KMS-11 (cell line): ENCODE data around the gene ZCCHC10.
"Not testable (repeated sequence)": the region's sequence is repeated elsewhere in the genome, so short reads cannot be mapped to it uniquely, and the experiment has no call there.

ENCODE experiments used
- H2AFZ ChIP-seq: fragments of 200-600 bp; sonication (generic); 2 replicates; pipeline ENCODE4 v1.6.1; 2016; ENCODE audit warnings: antibody characterized with exemption, mixed run types, low read depth
- H3K27ac ChIP-seq: fragments of 200-600 bp; sonication (generic); 2 replicates; pipeline ENCODE4 v1.6.1; 2016; ENCODE audit warnings: mild to moderate bottlenecking, mixed run types
- H3K27me3 ChIP-seq: fragments of 200-600 bp; sonication (generic); 2 replicates; pipeline ENCODE4 v1.6.1; 2017; ENCODE audit warnings: mild to moderate bottlenecking, low read depth, mixed run types, moderate library complexity; ENCODE audit not compliant: insufficient read depth
- H3K36me3 ChIP-seq: fragments of 200-600 bp; sonication (generic); 2 replicates; pipeline ENCODE4 v1.6.1; 2017; ENCODE audit warnings: mild to moderate bottlenecking, mixed run types; ENCODE audit not compliant: insufficient read depth
- H3K4me1 ChIP-seq: fragments of 200-600 bp; sonication (generic); 2 replicates; pipeline ENCODE4 v1.6.1; 2016; ENCODE audit warnings: mild to moderate bottlenecking, low read depth, mixed run types; ENCODE audit not compliant: poor library complexity, severe bottlenecking
- H3K4me2 ChIP-seq: fragments of 200-600 bp; sonication (generic); 2 replicates; pipeline ENCODE4 v1.7.0; 2016; ENCODE audit warnings: mild to moderate bottlenecking, mixed run types
- H3K4me3 ChIP-seq: fragments of 200-600 bp; sonication (generic); IDR thresholded peaks from 2 replicates; pipeline ENCODE4 v1.6.1; 2017; ENCODE audit warnings: low read depth, low read length, mixed read lengths; ENCODE audit not compliant: insufficient read depth
- H3K79me2 ChIP-seq: fragments of 200-600 bp; sonication (generic); 2 replicates; pipeline ENCODE4 v1.6.1; 2016; ENCODE audit warnings: low read depth, mixed run types; ENCODE audit not compliant: insufficient read depth
- H3K9ac ChIP-seq: fragments of 200-600 bp; sonication (generic); 2 replicates; pipeline ENCODE4 v1.6.1; 2016; ENCODE audit warnings: mild to moderate bottlenecking, mixed run types
- H4K20me1 ChIP-seq: fragments of 200-600 bp; sonication (generic); 2 replicates; pipeline ENCODE4 v1.6.1; 2016; ENCODE audit warnings: mild to moderate bottlenecking, mixed run types; ENCODE audit not compliant: insufficient read depth
- TF ChIP-seq, protein P1 (sequence below): fragments of 200-600 bp; sonication (generic); conservative IDR thresholded peaks from 2 replicates; pipeline ENCODE4 v1.6.1; 2017; ENCODE audit warnings: low read depth, mild to moderate bottlenecking, antibody characterized with exemption, low read length, moderate library complexity, mixed read lengths

Gene ZCCHC10

GRCh38 chr5:133029416-133029815, 3.1 kb upstream of the ZCCHC10 start:
- H3K36me3 ChIP-seq, result no peaks in the 10 kb centered on the region
- no peak overlapping the region for H3K27ac ChIP-seq
- no peak overlapping the region for H3K9ac ChIP-seq
- H3K27me3 ChIP-seq, result no peaks in the 10 kb centered on the region
- H3K79me2 ChIP-seq, result peaks cover 15% of the 10 kb centered on the region
- H3K4me3 ChIP-seq, result no peak overlapping the region
- H3K4me1 ChIP-seq, result peaks cover 13% of the 10 kb centered on the region
- H2AFZ ChIP-seq, result no peak overlapping the region
- TF ChIP-seq, protein P1, sequence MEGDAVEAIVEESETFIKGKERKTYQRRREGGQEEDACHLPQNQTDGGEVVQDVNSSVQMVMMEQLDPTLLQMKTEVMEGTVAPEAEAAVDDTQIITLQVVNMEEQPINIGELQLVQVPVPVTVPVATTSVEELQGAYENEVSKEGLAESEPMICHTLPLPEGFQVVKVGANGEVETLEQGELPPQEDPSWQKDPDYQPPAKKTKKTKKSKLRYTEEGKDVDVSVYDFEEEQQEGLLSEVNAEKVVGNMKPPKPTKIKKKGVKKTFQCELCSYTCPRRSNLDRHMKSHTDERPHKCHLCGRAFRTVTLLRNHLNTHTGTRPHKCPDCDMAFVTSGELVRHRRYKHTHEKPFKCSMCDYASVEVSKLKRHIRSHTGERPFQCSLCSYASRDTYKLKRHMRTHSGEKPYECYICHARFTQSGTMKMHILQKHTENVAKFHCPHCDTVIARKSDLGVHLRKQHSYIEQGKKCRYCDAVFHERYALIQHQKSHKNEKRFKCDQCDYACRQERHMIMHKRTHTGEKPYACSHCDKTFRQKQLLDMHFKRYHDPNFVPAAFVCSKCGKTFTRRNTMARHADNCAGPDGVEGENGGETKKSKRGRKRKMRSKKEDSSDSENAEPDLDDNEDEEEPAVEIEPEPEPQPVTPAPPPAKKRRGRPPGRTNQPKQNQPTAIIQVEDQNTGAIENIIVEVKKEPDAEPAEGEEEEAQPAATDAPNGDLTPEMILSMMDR, result no peak
- no peak overlapping the region for H3K4me2 ChIP-seq
- H4K20me1 ChIP-seq, result no peaks in the 10 kb centered on the region

DNA sequence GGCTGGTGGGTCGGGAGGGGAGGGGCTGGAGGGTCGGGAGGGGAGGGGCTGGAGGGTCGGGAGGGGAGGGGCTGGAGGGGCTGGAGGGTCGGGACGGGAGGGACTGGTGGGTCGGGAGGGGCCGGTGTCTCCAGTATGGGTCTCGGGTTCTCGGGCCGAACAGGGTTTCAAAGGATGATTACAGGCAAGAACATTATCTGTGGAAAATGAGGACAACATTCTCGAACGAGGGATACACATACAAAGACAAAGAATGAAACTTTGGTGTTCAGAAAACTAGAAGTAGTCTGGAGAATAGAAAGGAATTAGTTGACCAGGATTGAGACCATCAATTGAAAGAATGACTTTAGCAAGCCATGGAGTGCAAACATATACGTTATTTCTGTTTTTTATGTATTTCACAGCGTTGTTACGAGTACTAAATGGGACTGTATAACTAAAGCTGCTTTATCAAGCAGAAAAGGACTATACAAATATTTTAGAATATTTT, 360 bp upstream of the ZCCHC10 start:
- Histone ChIP-seq H3K36me3 (no peaks in the 10 kb centered on the region; the same call in 1 of the 2 replicates), H4K20me1 (no peaks in the 10 kb centered on the region), H3K4me1 (peaks cover 12% of the 10 kb centered on the region), H3K27ac (no peak overlapping the region), H3K79me2 (peaks cover 31% of the 10 kb centered on the region), H2AFZ (peak overlapping the region; percentile 72; the same call in 1 of the 2 replicates), H3K4me3 (no peak overlapping the region), H3K9ac (no peak overlapping the region), H3K27me3 (no peaks in the 10 kb centered on the region), H3K4me2 (peak overlapping the region; percentile 69)
- TF ChIP-seq, protein P1, result no peak

DNA sequence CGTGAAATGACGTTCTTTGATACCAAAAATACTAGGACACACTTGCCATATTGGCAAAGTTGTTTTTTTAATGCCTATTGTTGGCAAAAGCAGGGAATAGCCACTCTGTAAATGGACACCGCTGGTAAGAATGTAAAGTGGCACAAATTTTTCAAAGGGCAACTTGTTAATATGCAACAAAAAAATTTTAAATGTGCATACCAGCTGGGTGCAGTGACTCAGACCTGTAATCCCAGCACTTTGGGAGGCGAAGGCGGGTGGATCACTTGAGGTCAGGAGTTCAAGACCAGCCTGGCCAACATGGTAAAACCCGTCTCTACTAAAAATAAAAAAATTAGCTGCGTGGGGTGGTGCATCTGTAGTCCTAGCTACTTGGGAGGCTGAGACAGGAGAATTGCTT, 6.9 kb downstream of the ZCCHC10 start:
- H3K4me1 ChIP-seq, H3K27ac ChIP-seq, H3K27me3 ChIP-seq, H3K4me3 ChIP-seq, H2AFZ ChIP-seq, H3K4me2 ChIP-seq, H3K9ac ChIP-seq, H3K36me3 ChIP-seq, H4K20me1 ChIP-seq: not testable (repeated sequence)
- peaks cover 24% of the 10 kb centered on the region for H3K79me2 ChIP-seq

DNA sequence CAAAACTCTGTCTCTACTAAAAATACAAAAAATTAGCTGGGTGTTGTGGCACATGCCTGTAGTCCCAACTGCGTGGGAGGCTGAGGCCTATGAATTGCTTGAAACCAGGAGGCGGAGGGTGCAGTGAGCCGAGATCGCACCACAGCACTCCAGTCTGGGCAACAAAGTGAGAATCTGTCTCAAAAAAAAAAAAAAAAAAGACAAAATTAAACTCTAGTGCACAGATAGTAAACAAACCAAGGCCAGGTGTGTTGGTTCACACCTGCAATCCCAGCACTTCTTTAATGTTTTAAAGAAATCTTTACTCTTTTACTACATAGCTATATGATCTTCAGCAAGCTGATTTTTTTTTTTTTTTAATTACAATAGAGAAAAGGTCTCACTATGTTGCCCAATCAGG, 8.4 kb downstream of the ZCCHC10 start:
- Histone ChIP-seq H2AFZ (no peak overlapping the region), H3K27ac (no peak overlapping the region), H3K9ac (no peak overlapping the region), H3K4me2 (no peak overlapping the region), H3K79me2 (peaks cover 11% of the 10 kb centered on the region; the same call in 1 of the 2 replicates), H3K36me3 (no peaks in the 10 kb centered on the region; the same call in 1 of the 2 replicates), H3K4me3 (no peak overlapping the region), H3K4me1 (no peaks in the 10 kb centered on the region), H3K27me3 (no peaks in the 10 kb centered on the region), H4K20me1 (no peaks in the 10 kb centered on the region)
- TF ChIP-seq, protein P1, result no peak

DNA sequence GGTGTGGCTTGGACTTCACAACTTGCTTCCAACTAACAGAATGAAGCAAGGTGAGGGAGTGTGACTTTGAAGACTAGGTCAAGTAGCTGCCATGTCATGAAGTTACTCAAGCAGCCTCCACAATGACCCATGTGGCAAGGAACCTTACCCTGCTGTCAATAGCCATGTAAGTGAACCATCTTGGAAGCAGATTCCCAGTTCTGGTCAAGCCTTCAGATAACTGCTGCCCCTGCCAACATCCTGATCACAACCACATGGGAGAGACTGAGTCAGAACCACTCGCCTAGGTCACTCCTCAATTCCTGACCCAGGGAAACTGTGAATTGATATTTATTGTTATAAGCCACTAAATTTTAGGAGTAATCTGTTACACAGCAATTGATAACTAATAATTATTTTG, 10.9 kb downstream of the ZCCHC10 start:
- TF ChIP-seq, protein P1, result no peak
- H3K36me3 ChIP-seq, result no peaks in the 10 kb centered on the region; the same call in 1 of the 2 replicates
- no peak overlapping the region for H3K27ac ChIP-seq

DNA sequence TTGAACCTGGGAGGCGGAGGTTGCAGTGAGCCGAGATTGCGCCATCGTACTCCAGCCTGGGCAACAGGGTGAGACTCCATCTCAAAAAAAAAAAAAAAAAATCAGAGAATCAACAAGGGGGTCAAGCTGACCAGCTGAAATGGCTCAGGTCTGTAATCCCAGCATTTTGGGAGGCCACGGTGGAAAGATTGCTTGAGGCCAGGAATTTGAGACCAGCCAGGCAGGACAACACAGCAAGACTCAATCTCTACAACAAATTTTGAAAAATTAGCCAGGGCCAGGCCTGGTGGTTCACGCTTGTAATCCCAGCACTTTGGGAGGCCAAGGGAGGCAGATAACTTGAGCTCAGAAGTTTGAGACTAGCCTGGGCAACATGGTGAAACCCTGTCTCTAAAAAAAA, 17.9 kb downstream of the ZCCHC10 start:
- H3K4me2 ChIP-seq, H3K27me3 ChIP-seq, H3K4me3 ChIP-seq, H3K36me3 ChIP-seq, H3K79me2 ChIP-seq, H4K20me1 ChIP-seq, H2AFZ ChIP-seq, H3K9ac ChIP-seq, H3K27ac ChIP-seq, H3K4me1 ChIP-seq: not testable (repeated sequence)

More for the DNA sequence above, 10.9 kb downstream of the ZCCHC10 start:
- Histone ChIP-seq H2AFZ (no peak overlapping the region), H3K27me3 (no peaks in the 10 kb centered on the region), H3K9ac (no peak overlapping the region), H3K79me2 (peaks cover 4% of the 10 kb centered on the region; the same call in 1 of the 2 replicates), H3K4me3 (no peak overlapping the region), H3K4me2 (no peak overlapping the region), H4K20me1 (no peaks in the 10 kb centered on the region), H3K4me1 (no peaks in the 10 kb centered on the region)
